HG03103 (cell line): Measurements from ENCODE around the gene HLA-E.
"Not testable (repeated sequence)": the region's sequence is repeated elsewhere in the genome, so short reads cannot be mapped to it uniquely, and the experiment has no call there.

Experiments
- ATAC-seq: cut with Tn5 transposase; IDR thresholded peaks from one replicate; pipeline ENCODE4 v1.9.1; 2021; ENCODE audit warnings: low read depth; ENCODE audit not compliant: unreplicated experiment

HLA-E gene

GRCh38 chr6:30500421-30501355, 11.4 kb downstream of the HLA-E start:
- ATAC-seq: no peak

DNA sequence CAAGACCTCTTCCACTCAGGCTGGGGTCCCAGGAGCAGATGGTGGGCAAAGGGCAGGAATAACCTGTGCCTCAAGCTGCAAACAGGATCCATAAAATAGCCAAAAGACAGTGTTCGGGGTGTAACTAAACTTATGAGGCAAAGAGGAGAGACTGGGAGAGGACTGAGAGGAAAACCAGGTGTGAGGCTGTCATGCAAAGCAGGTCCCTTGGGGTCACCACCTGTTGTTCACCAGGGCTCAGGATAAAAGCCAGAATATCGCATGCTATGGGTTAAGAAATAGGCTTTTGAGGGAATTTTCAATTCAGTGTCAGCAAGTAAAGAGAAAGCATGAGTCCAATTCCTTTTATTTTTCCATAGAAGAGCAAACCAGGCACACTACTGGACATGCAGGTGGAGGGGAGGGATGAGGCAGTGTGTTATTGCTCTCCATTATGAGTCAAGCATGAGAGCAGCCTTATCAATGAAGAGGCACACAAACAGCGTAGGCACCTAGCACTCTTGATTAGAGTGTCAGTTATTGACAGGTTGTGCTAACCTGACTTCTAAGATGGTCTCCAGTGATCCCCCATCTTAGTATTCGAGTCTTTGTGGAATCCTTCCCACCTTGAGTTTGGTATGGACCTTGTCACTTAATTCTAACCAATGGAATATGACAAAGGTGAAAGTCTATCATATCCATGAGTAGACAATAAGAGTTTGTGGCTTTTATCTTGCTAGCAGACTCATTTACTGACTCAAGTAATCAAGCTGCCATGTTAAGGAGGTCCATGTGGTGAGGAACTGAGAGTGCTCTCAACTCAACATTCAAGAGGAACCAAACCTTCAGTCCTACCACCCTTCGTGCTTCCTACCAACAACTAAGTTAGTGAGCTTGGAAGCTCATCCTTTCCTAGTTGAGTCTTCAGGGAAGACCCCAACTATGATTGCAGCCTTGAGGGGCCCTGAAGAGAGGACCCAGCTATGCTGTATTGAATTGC, 18.8 kb downstream of the HLA-E start:
- ATAC-seq: no peak

GRCh38 chr6:30508890-30509736, 19.8 kb downstream of the HLA-E start:
- no peak for ATAC-seq

DNA sequence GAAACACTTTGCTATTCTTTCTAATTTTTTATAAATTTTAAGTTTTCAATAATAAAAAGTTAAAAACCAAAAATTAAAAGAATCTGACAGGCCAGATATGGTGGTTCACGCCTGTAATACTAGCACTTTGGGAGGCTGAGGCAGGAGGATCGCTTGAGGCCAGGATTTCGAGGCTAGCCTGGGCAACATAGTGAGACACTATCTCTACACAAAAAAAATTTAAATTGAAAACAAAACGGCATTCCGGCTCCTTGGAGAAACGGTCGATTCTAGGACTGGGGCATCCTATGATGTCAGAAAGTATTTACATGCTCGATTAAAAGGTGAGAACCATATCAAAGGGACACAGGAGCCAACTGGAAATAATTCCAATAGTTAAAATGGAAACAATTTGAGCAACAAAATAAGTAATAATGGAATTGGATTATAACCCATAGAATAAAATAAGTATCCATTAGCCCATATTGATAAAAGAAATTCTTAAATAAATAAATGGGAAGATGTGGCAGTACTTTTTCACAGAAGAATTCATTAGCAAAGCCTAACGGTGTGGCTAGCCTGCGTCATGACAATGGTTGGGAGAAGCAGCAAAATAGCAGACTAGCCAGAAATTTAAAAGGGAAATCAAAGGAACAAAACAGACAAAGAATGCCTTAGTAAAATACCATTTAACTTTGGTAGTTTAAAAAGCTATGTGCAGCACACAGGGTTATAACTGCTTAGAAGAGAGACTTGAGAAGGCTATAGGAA, 21.3 kb downstream of the HLA-E start:
- ATAC-seq: no peak

- no peak for ATAC-seq
These were observed 21.8 kb downstream of the HLA-E start for GRCh38 chr6:30511169-30511546.

- no peak for ATAC-seq
These were observed 24.1 kb downstream of the HLA-E start for GRCh38 chr6:30513451-30513850.

- no peak for ATAC-seq
These were observed 25.8 kb downstream of the HLA-E start for GRCh38 chr6:30515106-30515505.

DNA sequence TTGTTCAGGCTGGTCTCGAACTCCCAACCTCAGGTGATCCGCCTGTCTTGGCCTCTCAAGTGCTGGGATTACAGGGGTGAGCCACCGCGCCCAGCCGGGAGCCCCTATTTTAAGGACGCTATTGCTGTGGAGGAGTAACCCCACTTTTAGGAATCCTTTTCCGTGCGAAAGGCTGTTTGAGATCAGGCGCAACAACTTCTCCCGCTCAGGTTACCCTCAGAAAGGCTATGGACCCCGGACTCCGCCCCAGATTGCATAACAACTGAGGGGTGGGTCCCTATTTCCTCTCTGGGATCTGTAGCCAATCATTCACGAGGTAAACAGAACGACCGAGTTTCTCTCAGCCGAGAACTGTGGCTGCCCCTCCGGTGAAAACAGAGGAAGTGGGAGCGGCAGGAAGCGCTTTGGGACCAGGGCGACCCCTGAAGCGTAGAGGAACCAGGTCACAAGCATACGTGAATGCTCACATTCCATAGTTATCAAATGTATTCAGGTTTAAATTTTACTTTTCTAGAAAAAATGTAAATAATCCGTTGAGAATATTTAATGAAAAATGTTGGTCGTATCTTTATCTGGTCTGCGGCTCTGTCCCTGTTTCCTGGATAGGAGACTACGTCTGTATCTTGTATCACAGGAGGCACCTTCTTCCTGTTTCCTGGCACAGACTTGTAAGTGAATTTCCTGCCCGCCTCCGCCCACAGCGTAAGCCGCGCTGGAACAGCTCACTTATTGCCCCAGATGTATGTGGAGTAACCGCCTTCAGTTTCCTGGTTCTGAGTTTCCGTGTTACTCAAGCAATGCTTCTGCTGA, 26.8 kb downstream of the HLA-E start:
- ATAC-seq: peak; percentile 65

- ATAC-seq: not testable (repeated sequence)
These were observed 27.4 kb downstream of the HLA-E start for GRCh38 chr6:30516754-30517076.

DNA sequence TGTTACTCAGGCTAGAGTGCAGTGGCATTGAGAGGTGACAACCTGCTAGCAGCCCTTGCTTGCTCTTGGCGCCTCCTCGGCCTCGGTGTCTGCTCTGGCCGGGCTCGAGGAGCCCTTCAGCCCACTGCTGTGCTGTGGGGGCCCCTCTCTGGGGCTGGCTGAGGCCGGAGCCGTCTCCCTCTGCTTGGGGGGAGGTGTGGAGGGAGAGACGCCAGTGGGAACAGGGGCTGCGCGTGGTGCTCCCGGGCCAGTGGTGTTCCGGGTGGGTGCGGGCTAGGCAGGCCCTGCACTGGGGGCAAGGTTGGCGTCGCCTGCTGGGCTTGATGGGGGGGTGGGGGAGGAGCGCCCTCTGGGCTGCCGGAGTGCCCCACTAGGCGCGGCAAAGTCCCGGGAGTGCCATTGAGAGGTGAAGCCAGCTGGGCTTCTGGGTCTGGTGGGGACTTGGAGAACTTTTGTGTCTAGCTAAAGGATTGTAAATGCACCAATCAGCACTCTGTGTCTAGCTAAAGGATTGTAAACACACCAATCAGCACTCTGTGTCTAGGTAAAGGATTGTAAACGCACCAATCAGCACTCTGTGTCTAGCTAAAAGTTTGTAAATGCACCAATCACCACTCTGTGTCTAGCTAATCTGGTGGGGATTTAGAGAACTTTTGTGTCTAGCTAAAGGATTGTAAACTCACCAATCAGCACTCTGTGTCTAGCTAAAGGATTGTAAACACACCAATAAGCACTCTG, 28.6 kb downstream of the HLA-E start:
- ATAC-seq: not testable (repeated sequence)

- not testable (repeated sequence) for ATAC-seq
These were observed 29.3 kb downstream of the HLA-E start for GRCh38 chr6:30518505-30519145.

DNA sequence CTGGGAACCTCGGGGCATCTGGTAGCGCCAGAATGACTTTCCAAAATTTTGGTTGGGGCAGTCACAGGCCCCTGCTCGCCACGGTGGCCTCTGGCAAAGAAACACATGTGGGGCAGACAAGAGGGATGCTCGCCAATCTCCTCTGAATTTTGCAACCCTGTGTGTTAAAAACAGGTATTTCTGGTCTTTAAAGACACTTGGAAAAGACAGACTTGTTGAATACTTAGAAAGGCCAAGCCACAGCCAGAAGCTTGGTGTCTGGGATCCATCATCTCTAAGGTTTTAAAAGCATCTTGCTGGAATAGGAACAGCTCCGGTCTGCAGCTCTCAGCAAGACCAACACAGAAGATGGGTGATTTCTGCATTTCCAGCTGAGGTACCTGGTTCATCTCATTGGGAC, 31.2 kb downstream of the HLA-E start:
- ATAC-seq: no peak

DNA sequence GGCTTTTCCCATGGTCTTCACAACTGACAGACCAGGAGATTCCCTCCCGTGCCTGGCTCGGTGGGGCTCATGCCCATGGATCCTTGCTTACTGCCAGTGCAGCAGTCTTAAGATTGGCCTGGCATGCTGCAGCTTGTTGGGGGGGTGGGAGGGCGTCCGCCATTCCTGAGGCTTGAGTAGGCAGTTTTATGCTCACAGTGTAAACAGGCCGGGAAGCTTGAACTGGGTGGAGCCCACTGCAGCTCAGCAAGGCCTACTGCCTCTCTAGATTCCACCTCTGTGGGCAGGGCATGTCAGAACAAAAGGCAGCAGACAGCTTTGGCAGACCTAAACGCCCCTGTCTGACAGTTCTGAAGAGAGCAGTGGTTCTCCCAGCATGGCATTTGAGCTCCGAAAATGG, 31.8 kb downstream of the HLA-E start:
- ATAC-seq: not testable (repeated sequence)

DNA sequence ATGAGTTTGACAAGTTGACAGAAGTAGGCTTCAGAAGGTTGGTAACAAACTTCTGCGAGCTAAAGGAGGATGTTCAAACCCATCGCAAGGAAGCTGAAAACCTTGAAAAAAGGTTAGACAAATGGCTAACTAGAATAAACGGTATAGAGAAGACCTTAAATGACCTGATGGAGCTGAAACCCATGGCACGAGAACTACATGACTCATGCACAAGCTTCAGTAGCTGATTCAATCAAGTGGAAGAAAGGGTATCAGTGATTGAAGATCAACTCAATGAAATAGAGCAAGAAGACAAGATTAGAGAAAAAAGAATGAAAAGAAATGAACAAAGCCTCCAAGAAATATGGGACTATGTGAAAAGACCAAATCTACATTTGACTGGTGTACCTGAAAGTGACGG, 32.6 kb downstream of the HLA-E start:
- not testable (repeated sequence) for ATAC-seq

GRCh38 chr6:30526444-30526843, 37.1 kb downstream of the HLA-E start:
- ATAC-seq: not testable (repeated sequence)

- ATAC-seq: not testable (repeated sequence)
These were observed 40.1 kb downstream of the HLA-E start for GRCh38 chr6:30529349-30529875.

- ATAC-seq: no peak
These were observed 40.7 kb downstream of the HLA-E start for GRCh38 chr6:30530014-30530413.
